HG02884 (cell line): ENCODE data around the gene SH3BP2.
A peak's percentile ranks its signal among the peaks of the same experiment; 100 is the strongest.

Source experiments
- ATAC-seq: cut with Tn5 transposase; IDR thresholded peaks from one replicate; pipeline ENCODE4 v1.9.1; 2021; ENCODE audit warnings: mild to moderate bottlenecking, moderate library complexity; ENCODE audit not compliant: unreplicated experiment

SH3BP2 gene

DNA sequence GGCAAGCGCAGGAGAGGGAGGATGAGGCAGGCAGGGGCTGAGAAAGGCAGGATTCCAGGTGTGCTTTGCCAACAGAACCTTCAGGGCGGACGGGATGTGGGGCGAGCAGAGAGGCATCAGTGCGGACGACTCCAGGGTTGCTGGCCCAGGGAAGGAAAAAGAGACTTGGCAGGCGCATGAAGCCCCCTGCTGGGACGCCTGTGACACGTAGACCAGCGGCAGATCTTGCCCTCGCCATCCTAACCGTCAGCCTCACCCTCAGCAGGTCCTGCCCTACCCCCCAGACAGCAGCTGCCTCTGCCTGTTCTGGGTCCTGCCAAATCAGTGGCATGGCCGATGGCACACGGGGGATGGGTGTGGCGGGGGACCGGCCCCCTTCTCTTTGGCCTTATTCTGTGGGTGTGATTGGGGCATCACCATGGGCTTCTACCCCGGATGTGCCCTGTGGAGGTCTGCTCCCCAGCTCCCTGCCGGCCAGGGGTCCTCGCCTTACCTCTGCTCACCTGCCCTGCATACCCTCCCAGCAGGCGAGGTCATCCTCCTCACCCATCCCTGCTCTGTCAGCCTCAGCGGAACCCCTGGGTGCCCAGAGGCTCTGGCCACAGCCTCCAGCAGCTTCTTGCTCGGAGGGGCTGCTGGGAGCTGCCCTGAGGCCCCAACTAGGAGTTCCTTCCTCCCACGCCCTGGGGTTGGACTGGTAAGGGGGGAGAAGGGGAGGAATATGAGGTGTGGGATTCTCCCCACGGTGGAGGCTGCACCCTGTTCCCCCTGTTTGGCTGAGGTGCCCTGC lies 2.9 kb upstream of the SH3BP2 start:
- ATAC-seq = no peak

DNA sequence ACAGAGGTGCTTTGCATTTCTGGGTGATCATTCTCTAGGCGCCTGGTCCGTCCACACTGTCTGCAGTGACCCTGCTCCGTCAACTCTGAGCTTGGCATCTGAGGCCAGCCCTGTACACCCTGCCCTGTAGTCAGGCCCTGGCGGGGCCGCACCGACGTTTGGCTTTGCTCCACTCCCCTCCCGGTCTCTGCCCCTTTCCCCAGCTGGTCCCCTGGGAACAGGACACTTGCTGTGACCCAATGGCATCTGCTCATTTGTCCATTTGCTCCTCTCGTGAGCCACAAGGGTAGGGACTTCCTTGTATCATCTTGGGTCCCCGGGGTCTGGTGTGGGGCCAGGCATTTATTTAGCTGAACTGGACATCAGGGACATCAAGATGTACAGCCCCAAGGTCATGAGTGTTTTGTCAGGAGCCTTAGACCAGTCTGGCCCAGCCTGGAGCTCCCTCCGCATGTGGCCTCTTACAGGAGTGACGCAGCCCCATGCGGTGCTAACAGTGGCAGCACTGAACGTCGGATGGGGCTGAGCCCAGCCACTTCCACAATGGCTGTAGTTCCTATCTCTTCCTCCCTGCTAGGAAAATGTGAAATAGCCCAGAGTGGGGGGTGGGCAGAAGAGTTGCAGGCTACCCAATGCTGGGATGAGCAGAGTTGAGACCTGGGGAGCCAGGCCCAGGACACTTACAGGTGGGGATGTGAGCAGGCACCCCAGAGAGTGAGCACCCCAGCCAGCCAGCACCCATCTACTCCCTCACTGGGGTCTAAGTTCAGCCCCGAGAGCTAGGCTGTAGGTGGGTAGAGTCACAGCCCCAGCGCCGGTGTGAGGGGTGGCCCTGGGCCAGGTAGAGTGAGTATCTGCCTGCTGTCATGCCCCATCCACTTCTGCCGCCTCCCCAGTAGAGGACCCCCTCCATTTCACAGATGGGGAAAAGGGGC lies 2.0 kb upstream of the SH3BP2 start:
- ATAC-seq = no peak

DNA sequence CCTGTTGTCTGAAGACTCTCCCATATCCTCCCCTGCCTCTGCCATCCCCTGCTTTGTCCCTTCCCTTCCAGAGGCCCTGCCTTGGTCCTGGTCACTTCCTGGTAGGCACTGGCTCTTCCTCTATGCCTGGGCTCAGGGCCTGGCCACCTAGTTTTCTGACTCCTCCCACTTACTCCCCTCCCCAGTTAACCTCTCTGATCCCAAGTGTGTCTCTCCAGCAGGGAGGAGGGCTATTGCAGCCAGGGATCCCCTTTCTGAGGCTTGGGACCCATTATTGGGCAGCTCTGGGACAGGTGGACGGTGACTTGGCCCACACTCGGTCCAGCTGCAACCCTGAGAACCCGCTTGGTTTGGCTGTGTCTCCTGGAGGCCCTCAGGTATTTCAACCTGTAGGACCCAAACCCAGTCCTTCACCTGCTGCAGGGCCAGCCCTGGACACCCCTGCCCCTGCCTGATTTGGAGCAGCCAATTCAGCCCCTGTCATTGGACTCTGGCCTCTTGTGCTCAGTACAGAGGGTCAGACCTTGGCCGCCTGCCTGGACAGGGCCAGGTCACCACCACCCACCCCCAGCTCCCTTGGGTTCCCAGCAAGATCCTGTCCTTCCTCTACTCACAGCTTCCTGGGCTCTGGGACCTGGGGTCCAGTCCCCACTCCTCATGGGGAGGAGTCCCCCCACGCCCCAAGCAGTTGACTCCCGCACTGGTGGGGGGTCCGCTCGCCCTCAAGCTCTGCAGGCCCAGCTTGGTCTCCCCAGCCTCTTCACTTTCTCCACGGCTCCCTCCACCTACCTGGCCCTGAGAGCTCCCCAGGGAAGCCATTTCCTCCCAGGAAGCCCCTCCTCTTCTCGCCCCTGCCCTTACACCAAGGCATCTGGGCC lies 1.1 kb upstream of the SH3BP2 start:
- no peak for ATAC-seq

DNA sequence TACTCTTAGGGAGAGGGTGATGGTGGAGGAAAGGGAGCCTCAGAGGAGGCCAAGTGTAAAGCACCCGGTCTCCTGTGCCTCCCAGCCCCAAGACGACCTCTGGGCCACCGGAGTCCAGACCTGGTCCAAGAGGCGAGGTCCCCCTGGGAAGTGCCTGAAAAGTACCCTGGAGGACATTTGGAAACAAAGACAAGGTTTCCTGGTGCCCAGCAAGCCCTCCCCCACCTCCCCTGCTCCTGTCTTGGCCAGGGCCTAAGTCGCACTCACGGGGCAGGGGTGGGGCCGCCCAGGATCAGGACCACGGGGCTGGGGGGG lies 532 bp upstream of the SH3BP2 start:
- no peak for ATAC-seq

DNA sequence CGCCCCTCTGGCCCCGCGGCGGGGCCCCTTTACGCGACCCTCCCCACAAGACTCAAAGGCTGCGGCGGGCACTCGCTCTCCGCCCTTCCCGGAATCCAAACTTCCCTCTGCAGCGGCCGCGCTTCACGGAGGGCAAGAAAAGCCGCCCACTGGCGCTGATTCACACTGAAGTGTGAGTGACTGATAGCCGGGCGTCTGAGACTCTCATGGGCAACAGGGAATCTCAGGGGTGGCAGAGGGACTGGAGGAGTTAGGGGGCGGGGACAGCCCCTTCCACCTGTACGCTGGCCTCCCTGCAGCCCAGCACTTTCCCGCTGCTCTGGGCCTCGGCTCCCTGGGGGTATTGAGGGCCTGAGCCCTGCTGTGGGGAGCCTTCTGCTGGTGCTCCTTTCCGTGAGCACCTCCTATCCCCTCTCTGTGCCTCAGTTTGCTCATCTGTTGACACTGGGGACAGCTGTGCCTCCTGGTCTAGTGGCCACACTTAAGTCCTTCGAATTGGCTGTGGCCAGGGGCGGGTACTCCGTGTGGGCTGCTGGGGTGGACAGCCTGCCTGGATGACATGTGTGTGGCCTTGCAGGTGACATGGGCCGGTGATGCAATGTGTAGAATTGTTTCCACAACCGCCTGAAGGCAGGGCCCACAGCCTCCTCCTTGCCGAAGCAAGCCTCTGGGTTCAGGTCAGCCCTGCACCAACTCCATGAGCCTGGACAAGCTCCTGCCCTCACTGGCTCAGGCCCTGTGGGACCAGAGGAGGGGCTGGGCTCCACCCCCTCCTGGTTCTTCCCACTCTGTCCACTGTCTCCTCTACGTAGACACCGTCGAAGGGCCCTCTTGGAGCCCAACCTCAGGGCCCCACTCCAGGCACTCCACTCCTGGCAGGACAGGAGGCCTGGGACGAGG lies 951 bp downstream of the SH3BP2 start:
- no peak for ATAC-seq

DNA sequence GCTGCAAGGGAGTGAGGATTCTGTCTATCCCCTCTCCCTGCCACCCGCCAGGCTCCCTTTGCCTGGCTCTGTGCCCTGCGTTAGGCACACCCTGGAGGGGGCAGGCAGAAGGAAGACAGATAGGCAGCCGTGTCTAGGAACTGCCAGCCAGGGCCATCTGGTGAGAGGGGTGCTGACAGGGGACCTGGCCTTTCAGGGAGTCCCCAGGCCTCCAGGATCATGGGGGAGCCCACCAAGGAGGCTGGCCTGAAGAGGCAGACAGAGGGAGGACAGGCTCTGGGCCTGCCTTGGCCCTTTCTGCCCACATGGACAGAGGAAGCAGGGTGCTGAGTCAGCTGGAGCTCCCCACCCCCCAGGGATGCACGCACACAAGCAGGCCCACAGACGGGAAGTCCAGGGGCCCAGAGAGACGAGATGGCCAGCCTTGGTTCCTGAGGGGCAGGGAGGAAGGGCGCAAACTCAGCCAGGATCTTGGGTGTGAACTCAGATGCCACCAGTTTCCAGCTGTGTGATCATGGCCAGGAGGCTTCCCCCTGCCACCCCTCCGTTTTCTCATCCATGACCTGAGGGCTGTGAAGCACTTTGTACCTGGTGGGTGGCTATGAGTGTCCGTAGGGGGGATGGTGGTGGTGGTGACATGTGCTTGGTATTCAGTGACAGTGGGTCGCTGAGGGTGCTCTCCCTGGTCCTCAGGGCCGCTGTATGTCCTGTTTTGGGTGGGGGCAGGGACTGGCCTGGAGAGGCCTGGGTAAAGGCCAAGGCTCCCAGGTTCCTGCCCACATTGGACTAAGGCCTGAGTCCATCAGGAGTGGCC lies 1.8 kb downstream of the SH3BP2 start:
- no peak for ATAC-seq

DNA sequence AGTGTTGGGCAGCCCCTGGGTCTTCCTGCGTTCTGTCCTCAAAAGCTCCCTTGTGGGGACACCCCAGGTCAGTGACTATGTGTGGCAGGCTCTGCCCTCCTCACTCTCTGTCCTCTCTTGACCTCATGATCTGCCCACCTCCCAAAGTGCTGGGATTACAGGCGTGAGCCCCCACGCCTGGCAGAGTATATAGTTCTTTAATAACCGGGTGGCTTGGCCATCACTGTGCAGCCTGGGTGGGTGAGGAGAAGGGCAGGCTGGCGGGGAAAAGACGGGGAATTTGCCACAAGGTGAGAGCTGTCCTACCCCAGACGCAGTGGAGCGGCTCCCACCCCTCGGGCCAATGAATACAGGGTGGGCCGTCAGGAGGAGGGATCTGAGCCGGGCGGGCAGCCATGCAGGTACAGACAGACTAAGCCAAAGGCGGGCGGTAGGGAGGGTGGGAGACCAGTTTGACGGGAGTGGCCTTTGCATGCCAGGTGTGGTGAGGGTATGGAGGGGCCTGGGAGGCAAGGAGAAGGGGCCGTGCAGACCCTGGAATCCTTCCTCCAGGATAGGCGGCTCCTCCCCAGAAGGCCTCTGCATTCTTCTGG lies 2.5 kb downstream of the SH3BP2 start:
- no peak for ATAC-seq

DNA sequence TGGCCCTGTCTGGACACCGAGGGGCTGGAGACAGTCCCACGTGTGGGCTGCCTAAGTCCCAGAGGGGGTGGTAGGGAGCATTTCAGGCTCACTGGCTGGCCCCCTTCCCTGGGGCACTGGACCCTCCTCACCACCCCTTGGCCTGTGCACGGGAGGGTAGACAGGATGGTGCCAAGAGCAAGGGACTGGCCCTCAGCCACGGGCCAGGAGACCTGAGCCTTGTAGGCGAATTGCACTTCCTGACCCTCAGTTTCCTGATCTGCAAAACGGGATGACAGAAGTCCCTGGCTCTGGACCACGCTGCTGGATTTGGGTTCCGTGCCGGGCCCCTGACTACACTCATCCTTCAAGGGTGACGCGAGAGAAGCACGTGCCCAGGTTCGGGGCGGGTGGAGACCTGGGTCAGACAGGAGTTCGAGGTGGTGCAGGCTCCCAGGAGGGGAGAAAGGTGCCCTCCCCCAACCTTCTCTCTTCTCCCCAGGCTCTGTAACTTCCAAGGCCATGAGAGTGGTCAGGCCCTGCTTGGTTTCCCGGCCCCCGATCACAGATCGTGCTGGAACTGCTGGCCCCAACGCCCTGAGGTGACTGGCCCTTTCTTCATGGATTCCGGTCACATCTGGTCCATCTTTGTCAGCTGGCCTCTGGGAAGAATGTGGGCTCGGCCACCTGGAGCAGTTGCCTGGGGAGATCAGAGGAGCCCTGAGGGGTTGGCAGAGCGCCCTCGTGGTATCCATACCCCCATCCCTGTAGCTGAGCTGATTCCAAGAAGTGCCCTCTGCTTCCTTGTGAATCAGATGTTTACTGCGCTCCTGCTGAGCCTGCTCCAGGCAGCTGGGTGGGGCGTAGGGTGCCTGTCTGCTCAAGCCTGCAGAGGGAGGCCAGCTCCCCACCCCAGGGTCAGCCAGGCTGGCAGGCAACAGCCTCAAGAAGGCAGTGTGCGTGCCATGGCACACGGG lies 3.3 kb downstream of the SH3BP2 start:
- no peak for ATAC-seq

DNA sequence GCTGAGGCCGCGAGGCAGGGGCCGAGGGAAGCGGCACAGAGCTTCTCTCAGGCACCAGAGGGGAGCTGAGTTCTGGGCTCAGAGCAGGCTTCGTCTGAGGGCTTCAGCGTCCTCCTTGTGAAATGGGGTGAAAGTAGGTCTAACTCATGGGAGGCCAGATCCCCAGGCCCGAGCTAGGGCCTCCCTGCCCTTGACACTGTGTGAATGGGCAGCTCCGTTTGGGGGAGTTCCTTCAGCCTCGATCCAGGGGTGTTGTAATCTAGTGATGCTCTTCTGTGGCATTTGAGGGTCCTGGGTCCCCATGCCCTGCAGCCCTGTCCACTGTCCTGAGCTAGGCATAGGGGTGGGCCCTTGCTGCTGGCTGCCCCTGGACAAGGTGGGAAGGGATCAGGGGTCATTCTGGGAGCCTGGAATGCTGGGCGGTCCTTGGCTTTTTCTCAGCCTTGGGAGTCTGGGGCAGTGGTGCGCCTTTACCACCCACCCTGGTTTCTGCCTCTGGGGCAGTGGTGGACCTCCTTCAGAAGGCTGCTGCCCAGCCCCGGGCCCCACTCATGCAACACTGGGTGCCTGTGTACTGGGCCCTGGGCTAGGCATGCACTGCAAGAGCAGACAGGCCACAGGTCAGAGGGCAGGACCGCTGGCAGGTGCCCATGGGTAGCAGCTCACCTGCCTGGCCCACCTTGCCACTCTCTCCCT lies 4.1 kb downstream of the SH3BP2 start:
- ATAC-seq = no peak

DNA sequence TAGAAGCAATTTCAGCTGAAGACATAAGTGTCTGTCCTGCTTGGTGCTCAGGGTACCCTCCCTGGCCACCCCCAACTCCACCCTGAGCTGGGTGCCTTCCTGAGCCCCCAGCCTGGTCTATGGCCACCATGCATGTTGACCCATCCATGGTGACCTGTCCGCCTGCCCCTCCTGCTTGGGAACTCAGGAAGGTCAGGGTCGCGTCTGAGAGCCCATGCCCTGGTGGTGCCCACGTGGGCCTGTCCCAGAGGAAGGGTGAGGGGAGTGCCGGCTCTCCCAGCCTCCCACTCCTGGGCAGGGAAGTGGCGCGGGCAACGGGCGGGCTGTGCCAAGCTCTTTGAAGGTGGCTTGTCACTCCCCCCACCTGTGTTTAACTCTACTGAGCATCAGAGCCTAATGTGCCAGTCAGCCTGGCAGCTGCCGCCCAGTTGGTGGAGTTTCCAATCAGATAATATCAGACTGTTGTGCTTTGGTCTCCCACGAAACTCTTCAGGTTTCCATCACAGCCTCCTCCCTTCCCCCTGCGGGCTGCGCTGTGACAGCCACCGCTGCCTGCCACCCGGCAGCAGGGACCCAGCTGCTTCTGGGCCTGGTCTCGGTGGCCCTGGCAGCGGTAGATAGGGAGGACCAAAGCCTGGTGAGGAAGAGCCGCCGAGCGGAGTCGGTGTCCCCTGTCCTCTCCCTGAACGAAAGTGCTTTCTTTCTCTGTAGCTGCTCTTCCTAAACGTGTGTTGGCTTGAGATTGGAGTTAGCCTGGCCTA lies 4.8 kb downstream of the SH3BP2 start:
- no peak for ATAC-seq

DNA sequence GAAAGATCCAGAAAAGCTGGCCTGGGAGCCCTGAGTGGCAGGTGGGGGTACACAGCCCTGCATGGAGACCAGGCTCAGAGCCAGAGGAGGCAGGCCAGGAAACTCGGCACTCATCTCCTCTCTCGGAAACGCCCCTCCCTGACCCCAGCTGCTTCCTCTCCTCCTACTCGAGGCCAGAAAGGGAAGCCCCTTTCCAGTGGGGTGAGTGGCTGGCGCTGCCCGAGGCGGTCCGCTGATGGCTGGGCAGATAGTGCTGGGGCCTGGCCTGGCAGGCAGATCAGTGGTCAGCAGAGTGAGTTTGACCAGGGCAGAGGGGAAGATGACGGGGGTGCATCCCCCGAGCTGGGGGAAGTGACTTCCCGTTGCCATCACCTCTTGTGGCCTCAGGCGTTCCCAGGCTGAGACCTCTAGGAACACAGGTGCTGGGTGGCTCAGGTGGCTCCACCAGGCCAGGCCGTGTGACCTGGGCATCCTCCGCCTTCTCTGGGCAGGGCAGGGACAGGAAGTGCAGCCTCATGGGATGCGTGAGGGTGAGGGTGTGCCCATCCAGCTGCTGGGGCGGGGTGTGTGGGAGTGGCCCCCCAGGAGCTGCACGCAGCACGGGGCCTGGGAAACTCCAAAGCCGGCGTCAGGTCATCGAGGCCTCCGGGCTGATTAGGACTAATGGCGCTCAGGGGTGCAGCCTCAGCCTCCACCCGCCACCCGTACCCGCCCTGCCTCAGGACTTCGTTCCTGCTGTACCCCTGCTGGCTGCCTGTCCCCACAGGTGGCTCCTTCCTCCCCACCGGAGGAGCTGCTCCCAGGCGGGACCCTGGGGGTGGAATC lies 5.7 kb downstream of the SH3BP2 start:
- peak; percentile 44 for ATAC-seq

DNA sequence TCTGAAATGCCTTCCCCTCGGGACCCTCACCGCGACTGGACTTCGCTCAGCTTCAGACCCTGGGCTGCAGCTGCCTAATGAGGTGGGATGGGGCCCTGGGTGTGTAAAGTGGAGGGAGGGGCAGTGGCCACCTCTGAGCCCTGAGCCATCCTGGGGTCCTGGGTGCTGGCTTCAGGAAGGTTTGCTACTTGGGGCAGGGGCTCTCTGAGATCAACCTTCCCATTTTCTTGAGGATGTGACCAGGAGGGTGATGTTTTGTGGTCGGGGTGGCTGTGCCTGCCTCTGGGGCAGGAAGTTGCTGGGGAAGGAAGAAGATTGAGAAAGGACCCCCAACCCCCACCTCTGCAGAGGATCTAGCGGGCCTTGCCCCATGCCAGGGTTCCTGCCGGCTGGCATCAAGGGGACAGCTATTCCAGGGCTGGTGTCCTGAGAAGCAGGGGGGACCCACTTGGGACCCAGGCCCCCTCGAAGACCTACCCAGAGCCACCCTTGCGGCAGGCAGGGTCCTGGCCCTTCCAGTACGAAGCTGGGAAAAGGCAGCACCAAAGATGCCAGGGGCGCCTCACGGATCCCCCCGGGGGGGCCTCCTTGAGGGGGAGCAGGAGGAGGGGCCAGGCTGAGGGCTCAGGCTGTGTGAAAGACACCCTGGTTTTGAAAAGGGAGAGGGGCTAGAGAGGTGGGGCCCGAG lies 6.5 kb downstream of the SH3BP2 start:
- no peak for ATAC-seq

DNA sequence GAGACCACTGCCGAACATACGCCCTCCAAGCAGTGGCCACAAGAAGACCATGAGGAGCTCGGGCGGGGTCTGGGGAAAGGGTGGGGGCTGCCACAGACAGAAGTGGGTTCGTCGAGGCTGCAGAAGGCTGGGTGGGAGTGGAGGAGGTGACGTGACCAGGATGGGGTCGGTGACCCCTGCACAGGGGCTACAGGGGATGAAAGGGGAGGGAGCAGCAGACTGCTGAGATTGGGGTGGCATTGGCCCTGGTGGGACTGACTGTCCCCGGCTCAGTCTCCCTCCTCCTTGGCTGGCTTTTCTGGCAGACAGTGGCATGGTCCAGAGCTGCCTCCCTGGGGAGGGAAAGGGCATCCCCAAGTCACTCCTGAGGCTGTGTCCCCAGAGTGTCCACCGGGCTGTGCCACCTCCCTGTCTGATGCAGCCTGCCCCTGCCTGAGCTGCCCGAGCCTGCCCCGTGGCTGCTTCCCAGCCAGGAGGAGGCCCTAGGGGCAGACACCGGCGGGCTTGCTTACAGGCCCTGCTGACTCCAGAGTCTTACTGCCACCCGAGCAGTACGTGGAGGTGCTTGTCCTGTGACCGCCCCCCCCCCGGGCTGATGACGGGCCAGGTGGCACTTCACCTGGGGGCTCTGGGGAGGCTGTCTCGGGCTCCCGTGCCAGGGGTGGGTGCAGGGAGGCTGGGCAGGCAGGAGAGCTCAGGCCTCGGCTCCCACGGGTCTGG lies 7.2 kb downstream of the SH3BP2 start:
- no peak for ATAC-seq
